ENCODE results near the gene GATD1. TPM values are rescaled to one million over a fixed set of nuclear protein-coding genes. Genes with fewer than 3 reads are reported as not detected.
A peak's percentile ranks its signal among the peaks of the same experiment; 100 is the strongest.

Gene GATD1, protein sequence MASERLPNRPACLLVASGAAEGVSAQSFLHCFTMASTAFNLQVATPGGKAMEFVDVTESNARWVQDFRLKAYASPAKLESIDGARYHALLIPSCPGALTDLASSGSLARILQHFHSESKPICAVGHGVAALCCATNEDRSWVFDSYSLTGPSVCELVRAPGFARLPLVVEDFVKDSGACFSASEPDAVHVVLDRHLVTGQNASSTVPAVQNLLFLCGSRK
- total RNA-seq (42.1 TPM), polyA plus RNA-seq (1 to 10 TPM; 3.6 to 5.5 (median 4.8) TPM)

DNA sequence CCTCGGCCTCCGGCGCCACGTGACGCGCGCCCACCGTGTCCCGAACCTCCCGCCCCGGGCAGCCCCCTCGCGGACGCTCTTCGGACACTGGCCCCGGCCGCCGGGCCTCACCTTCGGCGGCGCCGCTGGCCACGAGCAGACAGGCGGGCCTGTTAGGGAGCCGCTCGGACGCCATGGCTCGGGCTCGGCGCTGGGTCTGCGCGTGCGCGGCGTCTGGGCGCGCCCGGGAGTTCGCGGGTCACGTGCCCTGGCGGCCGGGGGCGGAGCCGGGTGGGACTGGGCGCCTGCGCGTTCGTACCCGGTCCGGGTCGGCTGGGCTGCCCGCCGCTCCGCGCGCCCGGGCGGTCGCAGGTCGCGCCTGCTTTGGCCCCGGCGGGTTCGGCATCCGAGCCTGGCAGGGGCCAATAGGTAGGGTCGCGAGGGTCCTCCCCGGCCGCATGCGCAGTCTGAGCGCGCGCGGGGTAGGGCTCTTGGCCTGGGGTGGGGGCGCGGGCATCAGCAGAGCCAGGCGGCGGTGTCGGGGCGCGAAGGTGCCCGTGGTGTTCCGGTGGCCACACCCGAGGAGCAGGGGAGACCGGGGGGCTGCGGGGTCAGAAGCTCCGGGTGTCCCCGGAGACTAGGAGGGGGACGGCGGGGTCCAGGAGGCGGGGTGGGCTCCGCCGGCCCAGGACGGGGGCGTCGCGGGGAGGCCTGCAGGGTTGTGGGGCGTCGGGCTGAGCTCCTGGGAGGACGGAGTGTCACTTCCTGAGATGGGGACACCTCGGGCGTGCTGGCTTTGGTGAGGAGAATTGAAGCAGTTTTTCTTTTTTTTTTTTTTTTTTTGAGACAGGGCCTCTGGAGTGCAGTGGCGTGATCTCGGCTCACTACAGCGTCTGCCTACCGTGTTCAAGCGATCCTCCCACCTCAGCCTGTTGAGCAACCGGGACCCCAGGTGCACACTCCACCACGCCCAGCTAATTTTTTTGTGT, at the start of gene GATD1:
TSS of gene GATD1 (minus strand) at position 200 of the 968 bp plus-strand sequence. CDS start at position 175, 25 bp downstream.
- peak; percentile 90 to 93 (median 90) for DNase-seq
- Histone ChIP-seq H3K4me1 (ENCODE audit: control insufficient read depth, insufficient read depth, low read length, poor library complexity, severe bottlenecking) (peaks cover 30% of the 10 kb centered on the region), H3K9me3 (ENCODE audit: control insufficient read depth in 2 of 2, low read length in 2 of 2) (no peaks in the 10 kb centered on the region), H3K27ac (ENCODE audit: insufficient read depth, low read length, poor library complexity, severe bottlenecking) (peak within 1 kb of the TSS; percentile 66), H3K27me3 (ENCODE audit: control insufficient read depth, insufficient read depth, low read length) (no peaks in the 10 kb centered on the region), H3K36me3 (ENCODE audit: control insufficient read depth, insufficient read depth, low read length) (no peaks in the 10 kb centered on the region), H3K4me3 (ENCODE audit: low read depth, low read length) (peak within 1 kb of the TSS; percentile 32)
- H3K4me1 Mint-ChIP-seq, result peaks cover 0 to 42% (median 5%) of the 10 kb centered on the region in 4 donors
- H3K9me3 Mint-ChIP-seq, result no peaks in the 10 kb centered on the region
- peak within 1 kb of the TSS; percentile 82 to 93 (median 89) for H3K4me3 Mint-ChIP-seq
- no peaks in the 10 kb centered on the region for H3K36me3 Mint-ChIP-seq
- ATAC-seq (ENCODE audit: low read depth in 2 of 2), result peak; percentile 86
- peak within 1 kb of the TSS in 2 of 3 donors; percentile 83 to 84 for H3K27ac Mint-ChIP-seq
- H3K27me3 Mint-ChIP-seq, result no peaks in the 10 kb centered on the region

DNA sequence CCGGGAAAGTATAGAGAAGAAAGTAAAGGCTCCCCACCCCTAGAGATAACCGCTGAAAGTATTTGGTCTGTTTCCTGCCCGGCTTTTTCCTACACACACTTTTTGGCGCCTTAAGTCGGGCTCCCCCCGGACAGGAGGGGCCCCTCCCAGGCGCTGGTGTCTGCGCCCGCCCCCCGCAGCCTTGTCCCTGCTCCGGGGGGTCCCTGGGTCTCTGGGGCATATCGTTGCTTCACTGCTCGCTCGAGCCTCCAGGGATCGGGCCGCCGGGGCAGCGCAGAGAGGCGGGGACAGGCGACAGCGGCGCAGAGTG, 49.5 kb upstream of the GATD1 start:
- Histone ChIP-seq H3K36me3 (ENCODE audit: control insufficient read depth, insufficient read depth, low read length) (peaks cover 10% of the 10 kb centered on the region), H3K4me3 (ENCODE audit: low read depth, low read length) (no peak overlapping the region), H3K27ac (ENCODE audit: insufficient read depth, low read length, poor library complexity, severe bottlenecking) (no peak overlapping the region), H3K27me3 (ENCODE audit: control insufficient read depth, insufficient read depth, low read length) (no peaks in the 10 kb centered on the region), H3K4me1 (ENCODE audit: control insufficient read depth, insufficient read depth, low read length, poor library complexity, severe bottlenecking) (peaks cover 52% of the 10 kb centered on the region), H3K9me3 (ENCODE audit: control insufficient read depth in 2 of 2, low read length in 2 of 2) (no peaks in the 10 kb centered on the region)
- Mint-ChIP-seq H3K4me1 (peaks cover 0 to 49% (median 12%) of the 10 kb centered on the region in 4 donors), H3K27ac (no peak overlapping the region), H3K36me3 (peaks cover 10% of the 10 kb centered on the region), H3K4me3 (peak overlapping the region; percentile 77 to 91 (median 84)), H3K27me3 (peaks cover 37% of the 10 kb centered on the region), H3K9me3 (no peaks in the 10 kb centered on the region)
- ATAC-seq (ENCODE audit: low read depth in 2 of 2) (peak in 1 of 2 donors; percentile 7), DNase-seq (peak in 1 of 3 donors; percentile 45)

DNA sequence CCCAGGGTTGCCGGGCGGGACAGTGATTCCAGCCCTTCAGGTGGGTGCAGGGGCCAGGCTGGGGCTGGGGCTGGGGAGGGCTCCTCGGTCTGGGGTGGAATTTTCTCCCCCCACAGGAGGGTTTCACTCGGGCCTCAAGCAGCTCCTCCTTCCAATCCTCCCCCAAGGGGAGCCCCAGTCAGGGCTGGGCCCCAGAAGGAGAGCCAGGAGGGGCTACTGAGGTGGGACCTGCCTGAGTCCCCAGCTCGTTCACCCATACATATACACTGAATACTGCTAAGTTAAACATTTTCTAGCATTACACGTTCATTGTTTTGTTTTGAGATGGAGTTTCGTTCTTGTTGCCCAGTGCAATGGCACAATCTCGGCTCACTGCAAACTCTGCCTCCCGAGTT, 48.9 kb upstream of the GATD1 start:
- Mint-ChIP-seq H3K4me3 (peak overlapping the region; percentile 77 to 91 (median 84)), H3K9me3 (no peaks in the 10 kb centered on the region), H3K27me3 (peaks cover 31% of the 10 kb centered on the region), H3K36me3 (peaks cover 10% of the 10 kb centered on the region), H3K27ac (no peak overlapping the region), H3K4me1 (peaks cover 0 to 50% (median 13%) of the 10 kb centered on the region in 4 donors)
- H3K27me3 ChIP-seq (ENCODE audit: control insufficient read depth, insufficient read depth, low read length), result no peaks in the 10 kb centered on the region
- H3K9me3 ChIP-seq (ENCODE audit: control insufficient read depth in 2 of 2, low read length in 2 of 2), result no peaks in the 10 kb centered on the region
- ATAC-seq (ENCODE audit: low read depth in 2 of 2) (no peak), DNase-seq (no peak)
- H3K4me3 ChIP-seq (ENCODE audit: low read depth, low read length), result no peak overlapping the region
- H3K4me1 ChIP-seq (ENCODE audit: control insufficient read depth, insufficient read depth, low read length, poor library complexity, severe bottlenecking), result peaks cover 50% of the 10 kb centered on the region
- H3K27ac ChIP-seq (ENCODE audit: insufficient read depth, low read length, poor library complexity, severe bottlenecking), result no peak overlapping the region
- H3K36me3 ChIP-seq (ENCODE audit: control insufficient read depth, insufficient read depth, low read length), result peaks cover 10% of the 10 kb centered on the region

DNA sequence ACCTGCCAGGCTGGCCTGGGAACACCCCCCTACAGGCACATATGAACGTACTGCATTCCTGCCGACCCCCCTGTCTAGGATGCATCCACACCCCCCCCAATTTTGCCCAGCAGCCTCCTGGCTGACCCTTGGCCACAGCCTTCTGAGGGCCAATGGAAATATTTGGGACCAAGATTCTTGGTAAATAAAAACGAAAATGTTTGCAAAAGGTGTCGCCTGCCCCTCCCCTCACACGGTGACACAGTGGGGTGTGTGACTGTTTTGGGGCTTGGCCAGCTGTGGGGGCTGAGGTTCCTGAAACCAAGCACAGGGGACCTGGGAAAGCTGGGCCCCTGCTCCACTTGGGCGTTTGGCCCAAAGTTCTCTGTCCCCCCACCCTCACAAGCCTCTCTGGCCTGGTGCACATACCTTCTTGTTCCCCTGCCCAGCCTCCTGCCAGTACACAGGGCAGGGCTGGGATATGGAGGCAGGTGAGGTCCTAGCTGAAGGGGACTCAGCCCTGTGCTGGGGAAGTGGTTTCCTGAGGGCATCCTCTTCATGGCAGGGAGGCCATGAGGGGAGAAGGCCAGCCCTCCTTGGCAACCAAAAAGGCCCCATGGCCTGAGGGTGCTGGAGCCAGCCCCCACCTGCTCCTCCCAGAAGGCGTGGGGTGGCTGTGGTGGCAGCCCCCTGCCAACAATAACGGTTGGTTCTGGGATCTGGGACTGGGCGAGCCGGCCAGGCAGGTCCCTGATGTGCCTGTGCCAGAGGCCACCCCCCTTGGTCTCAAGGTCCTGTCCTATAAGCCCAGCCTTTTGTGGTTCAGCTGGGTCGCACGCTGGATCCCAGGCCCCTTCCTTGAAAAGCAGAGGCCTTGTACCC, 48.3 kb upstream of the GATD1 start:
- Mint-ChIP-seq H3K4me1 (peaks cover 0 to 54% (median 16%) of the 10 kb centered on the region in 4 donors), H3K9me3 (no peaks in the 10 kb centered on the region), H3K27me3 (peaks cover 30% of the 10 kb centered on the region), H3K4me3 (peak overlapping the region in 1 of 4 donors; percentile 85), H3K27ac (no peak overlapping the region), H3K36me3 (peaks cover 10% of the 10 kb centered on the region)
- ATAC-seq (ENCODE audit: low read depth in 2 of 2) (no peak), DNase-seq (no peak)
- Histone ChIP-seq H3K27ac (ENCODE audit: insufficient read depth, low read length, poor library complexity, severe bottlenecking) (no peak overlapping the region), H3K4me1 (ENCODE audit: control insufficient read depth, insufficient read depth, low read length, poor library complexity, severe bottlenecking) (peaks cover 50% of the 10 kb centered on the region), H3K36me3 (ENCODE audit: control insufficient read depth, insufficient read depth, low read length) (peaks cover 10% of the 10 kb centered on the region), H3K27me3 (ENCODE audit: control insufficient read depth, insufficient read depth, low read length) (no peaks in the 10 kb centered on the region), H3K4me3 (ENCODE audit: low read depth, low read length) (no peak overlapping the region), H3K9me3 (ENCODE audit: control insufficient read depth in 2 of 2, low read length in 2 of 2) (no peaks in the 10 kb centered on the region)

DNA sequence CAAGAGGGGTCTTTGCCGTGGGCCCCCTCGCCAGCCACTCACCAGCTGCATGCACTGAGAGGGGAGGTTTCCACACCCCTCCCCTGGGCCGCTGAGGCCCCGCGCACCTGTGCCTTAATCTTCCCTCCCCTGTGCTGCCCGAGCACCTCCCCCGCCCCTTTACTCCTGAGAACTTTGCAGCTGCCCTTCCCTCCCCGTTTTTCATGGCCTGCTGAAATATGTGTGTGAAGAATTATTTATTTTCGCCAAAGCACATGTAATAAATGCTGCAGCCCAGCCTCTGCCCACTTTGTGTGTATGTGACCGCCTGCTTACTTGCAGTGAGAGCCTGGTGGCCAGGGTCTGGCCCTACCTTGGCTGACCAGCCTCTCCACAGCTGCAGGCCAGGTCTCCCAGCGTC, 47.7 kb upstream of the GATD1 start:
- ATAC-seq (ENCODE audit: low read depth in 2 of 2), result no peak
- Histone ChIP-seq H3K4me1 (ENCODE audit: control insufficient read depth, insufficient read depth, low read length, poor library complexity, severe bottlenecking) (peaks cover 47% of the 10 kb centered on the region), H3K9me3 (ENCODE audit: control insufficient read depth in 2 of 2, low read length in 2 of 2) (no peaks in the 10 kb centered on the region), H3K36me3 (ENCODE audit: control insufficient read depth, insufficient read depth, low read length) (peaks cover 10% of the 10 kb centered on the region), H3K27ac (ENCODE audit: insufficient read depth, low read length, poor library complexity, severe bottlenecking) (no peak overlapping the region), H3K27me3 (ENCODE audit: control insufficient read depth, insufficient read depth, low read length) (no peaks in the 10 kb centered on the region), H3K4me3 (ENCODE audit: low read depth, low read length) (no peak overlapping the region)
- Mint-ChIP-seq H3K36me3 (peaks cover 10% of the 10 kb centered on the region), H3K27ac (peak overlapping the region in 1 of 3 donors; percentile 56), H3K4me1 (peaks cover 0 to 51% (median 16%) of the 10 kb centered on the region in 4 donors), H3K27me3 (peaks cover 30% of the 10 kb centered on the region), H3K4me3 (peak overlapping the region in 2 of 4 donors; percentile 54 to 74), H3K9me3 (no peaks in the 10 kb centered on the region)
- no peak for DNase-seq

DNA sequence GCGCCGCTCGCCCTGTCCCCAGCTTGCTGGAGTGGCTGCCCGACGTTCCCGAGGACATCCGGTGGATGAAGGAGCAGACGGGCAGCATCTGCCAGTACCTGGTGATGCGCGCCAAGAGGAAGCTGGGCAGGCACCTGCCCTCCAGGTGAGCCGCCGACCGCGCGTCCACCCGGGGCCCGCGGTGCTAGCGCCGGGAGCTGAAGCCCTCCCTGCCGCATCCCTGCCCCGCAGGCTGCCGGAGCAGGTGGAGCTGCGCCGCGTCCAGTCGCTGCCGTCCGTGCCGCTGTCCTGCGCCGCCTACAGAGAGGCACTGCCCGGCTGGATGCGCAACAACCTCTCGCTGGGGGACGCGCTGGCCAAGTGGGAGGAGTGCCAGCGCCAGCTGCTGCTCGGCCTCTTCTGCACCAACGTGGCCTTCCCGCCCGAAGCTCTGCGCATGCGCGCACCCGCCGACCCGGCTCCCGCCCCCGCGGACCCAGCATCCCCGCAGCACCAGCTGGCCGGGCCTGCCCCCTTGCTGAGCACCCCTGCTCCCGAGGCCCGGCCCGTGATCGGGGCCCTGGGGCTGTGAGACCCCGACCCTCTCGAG, 47.1 kb upstream of the GATD1 start:
- no peaks in the 10 kb centered on the region for H3K27me3 ChIP-seq (ENCODE audit: control insufficient read depth, insufficient read depth, low read length)
- H3K36me3 ChIP-seq (ENCODE audit: control insufficient read depth, insufficient read depth, low read length), result peaks cover 10% of the 10 kb centered on the region
- no peak overlapping the region for H3K4me3 ChIP-seq (ENCODE audit: low read depth, low read length)
- H3K4me3 Mint-ChIP-seq, result peak overlapping the region in 1 of 4 donors; percentile 54
- no peak for DNase-seq
- no peak for ATAC-seq (ENCODE audit: low read depth in 2 of 2)
- H3K4me1 ChIP-seq (ENCODE audit: control insufficient read depth, insufficient read depth, low read length, poor library complexity, severe bottlenecking), result peaks cover 42% of the 10 kb centered on the region
- H3K4me1 Mint-ChIP-seq, result peaks cover 0 to 46% (median 16%) of the 10 kb centered on the region in 4 donors
- H3K9me3 Mint-ChIP-seq, result no peaks in the 10 kb centered on the region
- peaks cover 10% of the 10 kb centered on the region for H3K36me3 Mint-ChIP-seq
- H3K9me3 ChIP-seq (ENCODE audit: control insufficient read depth in 2 of 2, low read length in 2 of 2), result no peaks in the 10 kb centered on the region
- peaks cover 27% of the 10 kb centered on the region for H3K27me3 Mint-ChIP-seq
- H3K27ac ChIP-seq (ENCODE audit: insufficient read depth, low read length, poor library complexity, severe bottlenecking), result no peak overlapping the region
- no peak overlapping the region for H3K27ac Mint-ChIP-seq
